H7 (cell line): Measurements from ENCODE around the gene SLC22A13. TPM values are rescaled to one million over a fixed set of nuclear protein-coding genes. Genes with fewer than 3 reads are reported as not detected.
"Not testable (repeated sequence)": the region's sequence is repeated elsewhere in the genome, so short reads cannot be mapped to it uniquely, and the experiment has no call there.

ENCODE experiments used
- DNase-seq: peaks from one replicate; pipeline ENCODE4 v3.0.0; 2012
- H3K27me3 ChIP-seq: 2 replicates; pipeline ENCODE4 v1.6.0; 2011; ENCODE audit warnings: mild to moderate bottlenecking, low read length; ENCODE audit not compliant: control insufficient read depth, insufficient read depth
- H3K36me3 ChIP-seq: replicated peaks from 2 replicates; pipeline ENCODE4 v1.5.1; 2011; ENCODE audit warnings: low read length; ENCODE audit not compliant: control insufficient read depth, insufficient read depth
- H3K4me3 ChIP-seq: 2 replicates; pipeline ENCODE4 v1.5.1; 2011; ENCODE audit warnings: low read depth, mild to moderate bottlenecking, control low read depth, low read length, moderate library complexity; ENCODE audit not compliant: insufficient read depth
- total RNA-seq: library from RNA; depleted of rRNA; stranded (reverse); fragments of >200 nt; shearing (Covaris generic); gene quantifications from 2 replicates; pipeline ENCODE4 v1.2.3, GENCODE V29; 2014; rRNA removed

The SLC22A13 gene
- total RNA-seq, 1 experiment from 2014 or later = 0.24 TPM

DNA sequence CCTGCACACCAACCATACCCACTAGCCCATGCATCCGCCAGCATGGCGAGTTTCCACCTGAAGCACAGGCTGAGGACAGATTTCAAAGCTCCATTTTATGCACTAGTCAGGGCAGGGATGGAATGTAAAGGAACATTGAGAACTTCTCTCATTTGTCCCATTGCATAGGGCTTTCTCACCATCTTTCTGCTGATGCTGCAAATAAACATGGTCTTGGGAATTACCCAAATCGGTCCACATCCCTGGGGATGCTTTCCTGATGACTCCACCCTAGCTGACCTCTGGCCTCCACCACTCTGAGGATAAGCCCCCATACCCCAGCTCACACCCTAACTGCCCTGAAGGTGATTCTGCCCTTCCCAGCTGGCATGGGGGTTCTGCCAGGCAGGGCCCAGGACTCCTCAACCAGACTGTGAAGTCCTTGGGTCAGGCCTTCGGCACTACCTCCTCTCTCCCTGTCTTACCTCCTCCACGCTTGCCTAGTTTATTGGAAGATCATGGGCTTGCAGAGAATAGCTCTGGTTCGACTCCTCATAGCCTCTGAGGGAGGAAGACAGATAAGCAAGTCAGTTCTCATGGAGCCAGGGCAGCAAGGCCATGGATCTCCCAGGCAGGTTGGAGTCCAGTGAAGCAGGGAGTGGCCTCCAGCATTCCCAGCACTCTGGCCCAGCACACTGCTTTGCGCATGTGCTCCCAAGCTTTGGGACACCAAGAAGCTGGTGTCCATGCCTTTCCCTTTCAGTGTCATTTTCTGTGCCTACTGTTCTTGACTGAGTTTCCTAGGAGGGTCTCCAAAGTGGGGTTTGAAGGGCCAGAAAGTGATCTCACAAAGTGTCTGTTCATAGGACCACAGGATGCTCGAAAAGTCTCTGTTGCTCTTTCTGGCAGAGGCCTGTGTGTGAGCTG lies 53.4 kb downstream of the SLC22A13 start:
- Histone ChIP-seq H3K4me3 (no peak overlapping the region), H3K36me3 (no peaks in the 10 kb centered on the region), H3K27me3 (no peaks in the 10 kb centered on the region)
- DNase-seq = no peak

DNA sequence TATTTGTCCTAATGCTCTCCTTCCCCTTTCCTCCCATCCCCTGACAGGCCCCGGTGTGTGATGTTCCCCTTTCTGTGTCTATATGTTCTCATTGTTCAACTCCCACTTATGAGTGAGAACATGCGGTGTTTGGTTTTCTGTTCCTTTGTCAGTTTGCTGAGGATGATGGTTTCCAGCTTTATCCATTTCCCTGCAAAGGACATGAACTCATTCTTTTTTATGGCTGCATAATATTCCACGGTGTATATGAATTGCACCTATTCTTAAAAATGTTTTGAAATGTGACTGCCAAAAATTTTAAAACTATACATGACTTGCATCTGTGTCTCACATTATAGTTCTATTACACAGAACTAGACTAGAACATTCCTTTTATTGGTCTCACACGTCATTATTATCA lies 55.0 kb downstream of the SLC22A13 start:
- DNase-seq, H3K27me3 ChIP-seq, H3K4me3 ChIP-seq, H3K36me3 ChIP-seq: not testable (repeated sequence)

GRCh38 chr3:38323060-38323459 lies 57.4 kb downstream of the SLC22A13 start:
- Histone ChIP-seq H3K27me3 (no peaks in the 10 kb centered on the region), H3K4me3 (no peak overlapping the region), H3K36me3 (no peaks in the 10 kb centered on the region)
- DNase-seq = no peak

GRCh38 chr3:38325256-38325655 lies 59.6 kb downstream of the SLC22A13 start:
- no peaks in the 10 kb centered on the region for H3K27me3 ChIP-seq
- H3K36me3 ChIP-seq = no peaks in the 10 kb centered on the region
- H3K4me3 ChIP-seq = no peak overlapping the region
- no peak for DNase-seq

GRCh38 chr3:38327335-38328009 lies 61.9 kb downstream of the SLC22A13 start:
- H3K36me3 ChIP-seq = no peaks in the 10 kb centered on the region
- H3K4me3 ChIP-seq = no peak overlapping the region
- no peaks in the 10 kb centered on the region for H3K27me3 ChIP-seq
- no peak for DNase-seq

Other genes starting within 250 kb of the SLC22A13 start
- gene PLCD1, start 236.2 kb upstream of the SLC22A13 start, total RNA-seq = 22.2 and 22.3 TPM in 2 replicates
- 0.33 and 1.3 TPM in 2 replicates for gene DLEC1, start 226.6 kb upstream of the SLC22A13 start, total RNA-seq
- gene ACAA1, start 128.7 kb upstream of the SLC22A13 start, total RNA-seq = 12.8 and 15.7 TPM in 2 replicates
- gene MYD88, start 127.2 kb upstream of the SLC22A13 start, total RNA-seq = 1.8 and 3.4 TPM in 2 replicates
- gene OXSR1, start 100.3 kb upstream of the SLC22A13 start, total RNA-seq = 25.5 and 30.9 TPM in 2 replicates
- gene SLC22A14, start 16.5 kb downstream of the SLC22A13 start, total RNA-seq = 0.03 TPM in 1 of 2 replicates, not detected in the other
- gene XYLB, start 81.0 kb downstream of the SLC22A13 start, total RNA-seq = 1.5 and 1.6 TPM in 2 replicates
- gene ACVR2B, start 188.1 kb downstream of the SLC22A13 start, total RNA-seq = 39.0 and 53.1 TPM in 2 replicates
- 3.5 and 5.6 TPM in 2 replicates for gene EXOG, start 230.5 kb downstream of the SLC22A13 start, total RNA-seq